PC-3 (cell line): Measurements from ENCODE around the gene COL9A1. TPM values are rescaled to one million over a fixed set of nuclear protein-coding genes. Genes with fewer than 3 reads are reported as not detected.

Experiments
- ATAC-seq: fragments of 200-7000 bp; cut with Tn5 transposase; 2 replicates; pipeline ENCODE4 v1.9.1; 2020; ENCODE audit warnings: mild to moderate bottlenecking, moderate library complexity
- BruUV-seq: library from RNA; stranded (reverse); fragments of 400-500 nt; replicated peaks from 2 replicates; lab custom pipeline; 2021; lab: Mats Ljungman, UMichigan
- CTCF ChIA-PET: fragments of 300-600 bp; sonication (Branson Sonifier 250); formaldehyde crosslinking; loops from one replicate; lab custom pipeline; 2022; ENCODE audit warnings: antibody characterized with exemption; lab: Charles Lee
- POLR2A ChIA-PET: fragments of 300-600 bp; sonication (Branson Sonifier 250); formaldehyde crosslinking; loops from one replicate; lab custom pipeline; 2022; ENCODE audit warnings: antibody characterized with exemption; ENCODE audit not compliant: unreplicated experiment; lab: Charles Lee
- DNase-seq: peaks from one replicate; pipeline ENCODE4 v3.0.0-alpha.2; 2015
- H2AFZ ChIP-seq: fragments of 300-600 bp; sonication (generic); 2 replicates; pipeline ENCODE4 v1.6.0; 2016; ENCODE audit warnings: antibody characterized with exemption, low read length
- H3F3A ChIP-seq: fragments of 300-600 bp; sonication (generic); one replicate; pipeline ENCODE4 v1.6.0; 2017; ENCODE audit warnings: antibody characterized with exemption, low read length, control low read depth, mild to moderate bottlenecking; ENCODE audit not compliant: unreplicated experiment
- H3K27ac ChIP-seq: fragments of 300-600 bp; sonication (generic); 2 replicates; pipeline ENCODE4 v1.5.1; 2016; ENCODE audit warnings: mild to moderate bottlenecking, low read length
- H3K27me3 ChIP-seq: fragments of 300-600 bp; sonication (generic); 2 replicates; pipeline ENCODE4 v1.6.1; 2016; ENCODE audit warnings: low read length, mixed read lengths
- H3K36me3 ChIP-seq: fragments of 300-600 bp; sonication (generic); 2 replicates; pipeline ENCODE4 v1.6.1; 2016; ENCODE audit warnings: low read depth, mixed run types, low read length, mixed read lengths
- H3K4me1 ChIP-seq: fragments of 300-600 bp; sonication (generic); 2 replicates; pipeline ENCODE4 v1.5.1; 2016; ENCODE audit warnings: low read length; ENCODE audit not compliant: insufficient read depth
- H3K4me2 ChIP-seq: fragments of 300-600 bp; sonication (generic); 2 replicates; pipeline ENCODE4 v1.6.0; 2016; ENCODE audit warnings: low read length
- H3K4me3 ChIP-seq: fragments of 300-600 bp; sonication (generic); 2 replicates; pipeline ENCODE4 v1.5.1; 2016; ENCODE audit warnings: mild to moderate bottlenecking, low read length, mixed read lengths
- H3K79me2 ChIP-seq: fragments of 300-600 bp; sonication (generic); 2 replicates; pipeline ENCODE4 v1.6.1; 2017; ENCODE audit warnings: low read length, mixed read lengths
- H3K9ac ChIP-seq: fragments of 300-600 bp; sonication (generic); 2 replicates; pipeline ENCODE4 v1.6.0; 2016; ENCODE audit warnings: mild to moderate bottlenecking, low read length
- H3K9me2 ChIP-seq: fragments of 300-600 bp; sonication (generic); replicated peaks from 2 replicates; pipeline ENCODE4 v1.6.1; 2016; ENCODE audit warnings: mixed run types, low read length, mixed read lengths
- H3K9me3 ChIP-seq: fragments of 300-600 bp; sonication (generic); 2 replicates; pipeline ENCODE4 v1.6.1; 2016; ENCODE audit warnings: low read length, mixed read lengths
- H4K20me1 ChIP-seq: fragments of 300-600 bp; sonication (generic); 2 replicates; pipeline ENCODE4 v1.6.1; 2016; ENCODE audit warnings: low read length, mixed read lengths
- EZH2 ChIP-seq: fragments of 300-600 bp; sonication (generic); IDR thresholded peaks from one replicate; pipeline ENCODE4 v1.6.1; 2017; ENCODE audit warnings: antibody characterized with exemption, mild to moderate bottlenecking, low read length; ENCODE audit not compliant: unreplicated experiment
- EZH2phosphoT487 ChIP-seq: fragments of 300-600 bp; sonication (generic); IDR thresholded peaks from 2 replicates; pipeline ENCODE4 v1.6.1; 2018; ENCODE audit warnings: mild to moderate bottlenecking, antibody characterized with exemption, low read length, borderline replicate concordance
- intact Hi-C: fragments of 100-400 bp; cut with micrococcal nuclease; formaldehyde crosslinking; loops from 2 replicates; pipeline ENCODE4 v1.9.0; 2023
- total RNA-seq: library from RNA; depleted of rRNA; stranded (reverse); fragments of >200 nt; gene quantifications from 2 replicates; pipeline ENCODE4 v1.2.3, GENCODE V29; 2014
- TF ChIP-seq, protein P1 (sequence below): fragments of 300-600 bp; sonication (generic); conservative IDR thresholded peaks from 2 replicates; pipeline ENCODE4 v1.5.1; 2017; ENCODE audit warnings: antibody characterized with exemption, low read depth, mild to moderate bottlenecking, low read length

Gene COL9A1
- total RNA-seq, 1 experiment from 2014 or later, result not detected

DNA sequence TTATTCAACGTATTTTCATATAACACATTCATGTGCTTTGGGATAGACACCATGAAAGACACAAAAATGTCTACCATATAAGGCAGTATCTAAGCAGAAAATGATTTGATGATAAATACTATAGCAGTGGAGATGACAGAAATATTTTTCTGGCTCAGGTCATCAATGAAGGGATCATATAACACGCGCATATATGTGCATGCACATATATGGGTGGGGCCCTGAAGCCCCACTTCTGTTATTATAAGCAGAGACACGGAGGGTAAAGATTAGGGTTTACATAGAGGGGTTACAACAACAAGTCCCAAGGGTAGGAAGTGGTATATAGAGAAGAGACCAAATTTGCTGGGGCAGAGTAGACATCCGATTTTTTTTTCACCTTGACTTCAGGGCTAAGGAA, 16.0 kb downstream of the COL9A1 start:
- ChIA-PET CTCF (no interaction called here), POLR2A (no interaction called here)
- no peak for ATAC-seq
- intact Hi-C loops, result no loop called here
- no peaks in the 10 kb centered on the region for H3F3A ChIP-seq
- no peak for DNase-seq
- H3K9me3 ChIP-seq, result no peaks in the 10 kb centered on the region
- no peaks in the 10 kb centered on the region for H4K20me1 ChIP-seq
- no peak overlapping the region for H3K4me2 ChIP-seq
- no peaks in the 10 kb centered on the region for H3K4me1 ChIP-seq
- H3K79me2 ChIP-seq, result no peaks in the 10 kb centered on the region
- H3K9ac ChIP-seq, result no peak overlapping the region
- H3K36me3 ChIP-seq, result no peaks in the 10 kb centered on the region
- no TSS peak for BruUV-seq
- H3K9me2 ChIP-seq, result no peaks in the 10 kb centered on the region
- no peak overlapping the region for H3K27ac ChIP-seq
- TF ChIP-seq EZH2phosphoT487 (no peak), EZH2 (no peak)
- TF ChIP-seq, protein P1, sequence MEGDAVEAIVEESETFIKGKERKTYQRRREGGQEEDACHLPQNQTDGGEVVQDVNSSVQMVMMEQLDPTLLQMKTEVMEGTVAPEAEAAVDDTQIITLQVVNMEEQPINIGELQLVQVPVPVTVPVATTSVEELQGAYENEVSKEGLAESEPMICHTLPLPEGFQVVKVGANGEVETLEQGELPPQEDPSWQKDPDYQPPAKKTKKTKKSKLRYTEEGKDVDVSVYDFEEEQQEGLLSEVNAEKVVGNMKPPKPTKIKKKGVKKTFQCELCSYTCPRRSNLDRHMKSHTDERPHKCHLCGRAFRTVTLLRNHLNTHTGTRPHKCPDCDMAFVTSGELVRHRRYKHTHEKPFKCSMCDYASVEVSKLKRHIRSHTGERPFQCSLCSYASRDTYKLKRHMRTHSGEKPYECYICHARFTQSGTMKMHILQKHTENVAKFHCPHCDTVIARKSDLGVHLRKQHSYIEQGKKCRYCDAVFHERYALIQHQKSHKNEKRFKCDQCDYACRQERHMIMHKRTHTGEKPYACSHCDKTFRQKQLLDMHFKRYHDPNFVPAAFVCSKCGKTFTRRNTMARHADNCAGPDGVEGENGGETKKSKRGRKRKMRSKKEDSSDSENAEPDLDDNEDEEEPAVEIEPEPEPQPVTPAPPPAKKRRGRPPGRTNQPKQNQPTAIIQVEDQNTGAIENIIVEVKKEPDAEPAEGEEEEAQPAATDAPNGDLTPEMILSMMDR, result no peak
- H2AFZ ChIP-seq, result no peak overlapping the region
- H3K4me3 ChIP-seq, result no peak overlapping the region
- peaks cover 14% of the 10 kb centered on the region; the same call in 1 of the 2 replicates for H3K27me3 ChIP-seq

DNA sequence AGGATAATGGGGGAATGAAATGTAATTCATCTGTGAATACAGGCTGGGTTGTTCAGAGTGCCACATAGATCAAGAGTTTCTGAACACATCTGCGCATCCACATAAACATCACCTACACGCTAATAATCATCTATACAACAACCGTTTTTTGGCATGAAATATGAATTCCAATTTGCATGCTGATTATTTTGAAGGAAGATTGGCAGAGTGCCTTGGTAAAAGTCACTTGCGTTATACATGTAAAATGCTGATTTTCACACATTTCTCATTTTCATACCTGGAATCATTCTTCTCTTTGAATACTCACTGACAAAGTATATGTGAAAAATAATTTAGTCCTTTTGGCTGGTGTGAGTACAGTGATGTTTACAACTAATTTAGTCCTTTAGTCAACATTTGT, 17.7 kb downstream of the COL9A1 start:
- Histone ChIP-seq H4K20me1 (no peaks in the 10 kb centered on the region), H3K79me2 (no peaks in the 10 kb centered on the region), H3K9me2 (no peaks in the 10 kb centered on the region), H3K4me3 (no peak overlapping the region), H3K27ac (no peak overlapping the region), H3K36me3 (no peaks in the 10 kb centered on the region), H3K4me1 (no peaks in the 10 kb centered on the region), H3K27me3 (peaks cover 12% of the 10 kb centered on the region; the same call in 1 of the 2 replicates), H3K4me2 (no peak overlapping the region), H3K9me3 (no peaks in the 10 kb centered on the region), H3K9ac (no peak overlapping the region), H2AFZ (no peak overlapping the region), H3F3A (no peaks in the 10 kb centered on the region)
- ATAC-seq (no peak), DNase-seq (no peak)
- TF ChIP-seq EZH2 (no peak), EZH2phosphoT487 (no peak)
- TF ChIP-seq, protein P1, result no peak
- CTCF ChIA-PET, result no interaction called here
- POLR2A ChIA-PET, result no interaction called here
- intact Hi-C loops, result no loop called here
- BruUV-seq, result no TSS peak

DNA sequence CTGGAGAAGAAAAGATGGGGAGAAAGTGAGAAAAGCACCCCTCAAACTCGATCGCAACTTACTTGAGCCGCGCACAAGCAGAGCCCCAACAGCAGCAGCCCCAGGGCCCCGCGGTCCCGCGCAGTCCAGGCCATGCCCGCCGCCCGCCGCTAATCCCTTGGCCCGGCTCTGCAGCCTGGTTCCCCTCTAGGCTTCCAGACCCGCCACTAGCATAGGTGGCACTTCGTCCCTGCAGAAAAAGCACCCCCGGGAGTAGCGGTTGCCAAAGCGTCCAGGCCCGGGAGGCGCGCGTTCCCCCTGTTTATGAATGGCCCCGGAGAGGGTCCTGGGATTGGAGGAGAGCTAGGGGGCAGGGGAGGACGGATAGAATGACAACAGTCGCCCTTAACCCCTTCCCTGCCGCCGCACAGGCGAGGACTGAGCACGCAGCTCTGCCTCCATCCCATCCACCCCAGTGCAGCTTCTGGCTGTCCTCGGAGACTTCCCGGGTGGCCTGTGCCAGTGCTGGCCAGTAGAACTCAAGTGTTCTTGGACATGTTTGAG, 19.9 kb downstream of the COL9A1 start:
- DNase-seq (no peak), ATAC-seq (no peak)
- H3K4me2 ChIP-seq, result no peak overlapping the region
- no peaks in the 10 kb centered on the region for H3K36me3 ChIP-seq
- BruUV-seq, result no TSS peak
- no peaks in the 10 kb centered on the region for H3K4me1 ChIP-seq
- no peaks in the 10 kb centered on the region for H4K20me1 ChIP-seq
- intact Hi-C loops, result no loop called here
- TF ChIP-seq EZH2phosphoT487 (no peak), EZH2 (no peak)
- TF ChIP-seq, protein P1, result no peak
- H3K27me3 ChIP-seq, result peaks cover 12% of the 10 kb centered on the region; the same call in 1 of the 2 replicates
- no peaks in the 10 kb centered on the region for H3F3A ChIP-seq
- CTCF ChIA-PET, result no interaction called here
- no peaks in the 10 kb centered on the region for H3K9me2 ChIP-seq
- H3K9ac ChIP-seq, result no peak overlapping the region
- H3K27ac ChIP-seq, result no peak overlapping the region
- H3K79me2 ChIP-seq, result no peaks in the 10 kb centered on the region
- POLR2A ChIA-PET, result no interaction called here
- no peak overlapping the region for H3K4me3 ChIP-seq
- H3K9me3 ChIP-seq, result no peaks in the 10 kb centered on the region
- no peak overlapping the region for H2AFZ ChIP-seq
